KOPT-K1 (cell line): Measurements from ENCODE around the gene ASB13.

Source experiments
- H3K27ac ChIP-seq: fragments of 200-600 bp; sonication (generic); 2 replicates; pipeline ENCODE4 v1.5.1; 2016; ENCODE audit warnings: antibody characterized with exemption, mild to moderate bottlenecking, low read depth, low read length; ENCODE audit not compliant: poor library complexity, severe bottlenecking
- H3K36me3 ChIP-seq: fragments of 200-600 bp; sonication (generic); 2 replicates; pipeline ENCODE4 v1.5.1; 2017; ENCODE audit warnings: antibody characterized with exemption, mild to moderate bottlenecking, low read length, moderate library complexity; ENCODE audit not compliant: insufficient read depth
- H3K9me3 ChIP-seq: fragments of 200-600 bp; sonication (generic); 2 replicates; pipeline ENCODE4 v1.5.1; 2017; ENCODE audit warnings: antibody characterized with exemption, low read length, mild to moderate bottlenecking; ENCODE audit not compliant: insufficient read depth, poor library complexity, severe bottlenecking

Gene ASB13, protein sequence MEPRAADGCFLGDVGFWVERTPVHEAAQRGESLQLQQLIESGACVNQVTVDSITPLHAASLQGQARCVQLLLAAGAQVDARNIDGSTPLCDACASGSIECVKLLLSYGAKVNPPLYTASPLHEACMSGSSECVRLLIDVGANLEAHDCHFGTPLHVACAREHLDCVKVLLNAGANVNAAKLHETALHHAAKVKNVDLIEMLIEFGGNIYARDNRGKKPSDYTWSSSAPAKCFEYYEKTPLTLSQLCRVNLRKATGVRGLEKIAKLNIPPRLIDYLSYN

DNA sequence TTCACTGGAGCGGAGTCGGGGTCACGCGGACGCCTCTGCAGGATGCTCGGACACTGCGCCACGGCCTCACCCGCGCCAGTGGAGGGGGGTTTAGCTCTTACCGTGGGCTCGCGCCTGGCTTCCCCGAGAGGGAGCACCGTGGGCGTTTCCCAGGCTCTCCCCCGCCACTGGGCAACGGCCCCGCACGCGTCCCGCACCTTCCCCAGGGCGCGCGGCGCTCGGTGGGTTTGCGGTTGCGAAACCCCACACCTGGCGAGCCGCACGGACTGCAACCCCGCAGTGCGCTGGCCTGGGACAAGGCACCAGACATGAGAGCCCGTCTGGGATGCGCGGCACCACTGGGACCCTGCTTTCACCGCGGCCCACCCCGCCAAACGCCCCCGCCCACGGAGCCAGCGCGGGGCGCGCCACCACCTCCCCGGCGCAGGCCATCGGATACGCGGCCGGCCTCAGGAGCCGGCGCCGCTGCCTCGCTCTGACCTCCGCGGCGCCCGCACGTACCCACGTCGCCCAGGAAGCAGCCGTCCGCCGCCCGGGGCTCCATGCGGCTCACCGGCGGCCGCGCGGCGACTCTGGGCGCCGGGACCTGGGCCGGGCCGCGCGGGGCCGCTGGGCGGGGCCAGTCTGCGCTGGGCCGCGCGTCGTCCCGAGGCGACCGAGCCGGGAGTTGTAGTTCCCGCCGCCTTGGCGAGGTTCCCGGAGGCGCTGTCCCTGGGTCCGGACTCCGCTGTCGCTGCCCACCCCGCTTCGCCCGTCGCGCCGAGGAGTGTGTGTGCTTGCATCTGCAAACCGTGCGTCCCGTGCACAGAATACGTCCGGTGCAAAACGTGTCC, at the start of gene ASB13:
Gene ASB13, minus strand, starts transcription at position 588 of the 833 bp plus-strand sequence. Its CDS starts 44 bp downstream, at position 544.
- peak within 1 kb of the TSS; percentile 51 for H3K27ac ChIP-seq
- no peaks in the 10 kb centered on the region for H3K36me3 ChIP-seq
- H3K9me3 ChIP-seq: no peaks in the 10 kb centered on the region

DNA sequence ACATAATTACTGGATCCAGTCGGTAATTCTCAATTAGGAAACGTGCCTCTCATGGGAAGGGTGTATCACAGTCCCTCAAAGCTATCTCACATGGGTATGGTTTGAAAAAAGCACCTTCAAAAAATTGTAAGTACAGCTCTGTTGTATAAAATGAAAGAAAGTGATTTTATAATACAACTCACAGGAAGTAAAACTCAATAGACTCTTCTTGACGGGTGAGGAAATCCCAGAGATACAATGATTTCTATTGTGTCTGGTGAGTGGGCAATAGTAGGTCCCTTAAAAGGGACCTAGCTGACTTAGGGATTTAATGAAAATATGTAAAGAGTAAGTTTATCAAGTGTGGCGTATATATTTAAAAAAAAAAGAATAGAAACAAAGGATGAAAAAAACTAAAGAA, 45.2 kb upstream of the ASB13 start:
- Histone ChIP-seq H3K9me3 (no peaks in the 10 kb centered on the region), H3K27ac (peak overlapping the region; percentile 11), H3K36me3 (no peaks in the 10 kb centered on the region; the same call in none of the 2 replicates)

DNA sequence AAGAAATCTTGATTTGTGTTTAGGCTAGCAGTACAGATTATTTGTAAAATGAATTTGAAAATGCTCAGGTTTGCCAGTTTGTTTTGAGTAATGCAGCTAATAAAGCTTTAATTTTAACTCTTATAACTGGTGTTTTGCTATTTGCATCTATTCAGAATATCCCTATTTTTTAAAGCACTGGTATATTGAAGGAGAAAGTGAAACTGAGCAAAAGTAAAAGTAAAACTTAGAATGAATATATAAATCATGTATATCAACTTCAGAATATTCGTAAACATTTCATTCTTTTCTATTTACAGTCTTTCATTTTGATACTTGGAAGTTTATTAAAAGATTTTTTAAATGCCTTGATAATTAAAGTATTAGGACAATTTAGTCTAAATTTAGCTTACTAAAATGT, 44.5 kb upstream of the ASB13 start:
- Histone ChIP-seq H3K9me3 (no peaks in the 10 kb centered on the region), H3K36me3 (no peaks in the 10 kb centered on the region; the same call in none of the 2 replicates), H3K27ac (peak overlapping the region; percentile 11)

DNA sequence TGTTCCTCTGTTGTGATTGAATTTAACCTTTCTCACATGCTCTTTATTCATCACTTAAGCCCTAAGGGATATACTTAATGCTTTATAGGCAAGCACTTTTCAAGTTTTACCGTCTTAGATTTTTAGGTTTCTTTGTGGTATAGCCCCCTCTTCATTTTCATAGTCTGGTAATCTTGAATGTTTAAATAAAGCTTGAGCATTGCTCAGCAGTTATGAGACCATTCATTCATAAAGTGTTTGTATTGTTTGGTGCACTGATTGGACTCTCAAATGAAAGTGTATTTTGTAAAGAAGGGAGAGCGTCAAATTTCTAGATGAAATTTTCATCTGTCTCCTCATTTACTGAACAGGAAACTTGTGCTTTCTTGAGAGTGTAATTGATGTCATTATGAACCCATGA, 43.5 kb upstream of the ASB13 start:
- H3K36me3 ChIP-seq: no peaks in the 10 kb centered on the region; the same call in 1 of the 2 replicates
- H3K27ac ChIP-seq: no peak overlapping the region
- H3K9me3 ChIP-seq: no peaks in the 10 kb centered on the region

DNA sequence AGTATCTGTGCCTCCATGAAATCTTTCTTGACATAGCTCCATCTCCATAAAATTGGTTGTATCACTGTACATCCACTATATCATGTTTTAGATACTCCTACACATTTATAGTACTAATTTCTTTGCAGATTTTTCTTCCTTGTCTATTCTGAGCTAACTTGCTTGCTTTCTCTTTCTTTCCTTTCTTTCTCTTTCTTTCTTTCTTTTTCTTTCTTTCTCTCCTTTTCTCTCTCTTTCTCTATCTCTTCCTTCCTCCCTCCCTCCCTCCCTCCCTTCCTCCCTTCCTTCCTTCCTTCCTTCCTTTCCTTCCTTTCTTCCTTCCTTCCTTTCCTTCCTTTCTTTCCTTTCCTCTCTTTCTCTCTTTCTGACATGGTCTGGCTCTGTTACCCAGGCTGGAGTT, 42.0 kb upstream of the ASB13 start:
- H3K9me3 ChIP-seq: no peaks in the 10 kb centered on the region
- H3K27ac ChIP-seq: no peak overlapping the region
- no peaks in the 10 kb centered on the region; the same call in 1 of the 2 replicates for H3K36me3 ChIP-seq

DNA sequence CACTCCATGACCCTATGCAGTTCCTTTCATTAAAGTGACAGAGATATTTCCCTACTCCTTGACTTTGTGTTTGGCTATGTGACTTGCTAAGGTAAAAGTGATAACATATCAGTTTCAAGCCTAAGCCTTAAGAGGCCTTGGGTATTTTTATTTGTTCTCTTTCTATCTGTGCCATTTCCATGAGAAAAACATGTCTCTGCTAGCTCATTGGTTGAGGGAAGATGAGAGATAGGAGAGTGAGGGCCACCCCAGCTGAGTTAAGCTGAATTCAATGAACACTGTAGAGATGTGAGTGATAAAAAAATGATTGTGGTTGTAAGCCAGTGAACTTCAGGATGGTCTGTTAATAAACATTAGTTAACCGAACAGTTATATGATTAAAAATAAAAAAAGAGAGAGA, 31.7 kb upstream of the ASB13 start:
- Histone ChIP-seq H3K36me3 (no peaks in the 10 kb centered on the region), H3K27ac (no peak overlapping the region), H3K9me3 (no peaks in the 10 kb centered on the region)

DNA sequence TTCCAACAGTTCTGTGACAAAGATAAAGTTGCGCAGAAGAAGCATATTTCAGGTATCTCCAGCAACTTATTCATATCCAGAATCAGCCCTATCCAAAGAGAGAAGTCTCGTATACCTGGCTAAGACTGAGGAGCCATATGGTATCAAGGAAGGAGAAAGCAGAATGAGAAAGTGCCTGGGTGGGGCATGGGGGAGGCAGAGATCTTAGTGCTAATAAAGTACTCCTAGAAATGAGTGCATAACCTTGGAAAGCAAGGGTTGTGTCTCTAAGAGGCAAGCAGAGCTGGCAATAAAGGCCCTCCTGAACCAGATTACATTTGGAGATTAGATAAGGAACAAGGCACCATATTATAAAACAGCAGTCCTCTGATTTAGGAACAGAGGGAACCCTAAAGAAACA, 30.9 kb upstream of the ASB13 start:
- H3K27ac ChIP-seq: no peak overlapping the region
- no peaks in the 10 kb centered on the region for H3K36me3 ChIP-seq
- no peaks in the 10 kb centered on the region for H3K9me3 ChIP-seq

DNA sequence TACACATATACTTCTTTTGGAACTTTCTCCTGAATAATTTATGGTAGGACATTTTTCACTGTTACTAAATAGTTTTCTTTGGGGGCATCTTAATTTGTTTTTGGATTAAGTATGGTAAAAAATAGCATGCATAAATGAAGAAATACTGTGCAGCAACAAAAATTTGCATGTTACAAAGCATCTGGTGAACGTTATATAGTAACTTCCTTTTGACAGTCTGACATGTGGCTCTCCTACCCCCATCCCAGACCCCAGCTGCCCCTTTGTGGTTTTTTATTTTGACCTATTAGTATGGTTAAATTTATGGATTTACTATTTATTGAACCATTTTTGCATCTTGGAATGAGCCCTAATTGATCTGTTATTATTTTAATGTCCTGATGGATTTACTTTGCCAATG, 28.2 kb upstream of the ASB13 start:
- no peaks in the 10 kb centered on the region for H3K9me3 ChIP-seq
- H3K36me3 ChIP-seq: 0 out of 2 replicates have a peak, but pooled peaks cover 6% of the 10 kb centered on the region
- no peak overlapping the region for H3K27ac ChIP-seq

DNA sequence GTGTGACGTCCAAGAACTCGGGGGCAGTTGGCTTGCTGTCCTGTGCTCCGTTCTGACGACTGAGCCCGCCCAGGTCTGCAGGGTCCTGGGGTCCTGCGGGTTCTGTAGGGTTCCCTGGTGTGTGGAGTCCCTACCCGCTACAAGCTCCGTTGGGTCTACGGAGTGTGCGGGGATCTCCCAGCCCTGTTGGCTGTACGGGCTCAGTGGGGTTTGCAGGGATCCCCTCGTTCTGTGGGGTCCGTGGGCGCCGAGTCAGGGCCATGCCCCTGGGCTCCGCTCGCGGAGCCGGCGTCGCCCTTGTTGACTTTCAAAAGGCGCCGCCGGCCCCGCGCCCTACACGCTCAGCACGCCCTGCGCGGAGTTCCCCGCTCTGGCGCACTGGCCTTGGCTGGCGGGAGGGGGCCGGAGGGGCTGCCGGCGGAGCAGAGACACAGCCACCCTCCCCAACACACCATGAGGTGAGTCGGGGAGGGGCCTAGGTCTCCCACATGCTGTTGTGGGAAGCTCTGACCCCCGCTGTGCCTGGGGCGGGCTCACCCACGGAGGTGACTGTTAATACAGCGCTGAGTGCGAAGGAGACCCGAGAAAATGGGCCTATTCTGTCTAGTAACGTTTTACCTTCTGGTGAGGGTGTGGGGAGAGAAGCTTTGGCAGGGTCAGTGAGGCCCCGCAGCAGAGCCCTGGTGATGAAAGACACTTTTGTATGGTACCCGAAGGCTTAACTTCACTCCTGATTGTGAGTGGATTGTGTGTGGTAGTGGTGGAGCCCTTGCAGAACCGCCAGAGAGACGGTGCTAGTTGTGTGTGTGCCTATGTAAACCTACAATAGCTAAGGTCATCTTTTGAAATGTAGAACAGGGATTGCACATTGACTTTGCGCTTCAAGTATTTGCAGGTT, 26.3 kb upstream of the ASB13 start:
- no peaks in the 10 kb centered on the region for H3K9me3 ChIP-seq
- H3K36me3 ChIP-seq: peaks cover 17% of the 10 kb centered on the region; the same call in 1 of the 2 replicates
- H3K27ac ChIP-seq: no peak overlapping the region

DNA sequence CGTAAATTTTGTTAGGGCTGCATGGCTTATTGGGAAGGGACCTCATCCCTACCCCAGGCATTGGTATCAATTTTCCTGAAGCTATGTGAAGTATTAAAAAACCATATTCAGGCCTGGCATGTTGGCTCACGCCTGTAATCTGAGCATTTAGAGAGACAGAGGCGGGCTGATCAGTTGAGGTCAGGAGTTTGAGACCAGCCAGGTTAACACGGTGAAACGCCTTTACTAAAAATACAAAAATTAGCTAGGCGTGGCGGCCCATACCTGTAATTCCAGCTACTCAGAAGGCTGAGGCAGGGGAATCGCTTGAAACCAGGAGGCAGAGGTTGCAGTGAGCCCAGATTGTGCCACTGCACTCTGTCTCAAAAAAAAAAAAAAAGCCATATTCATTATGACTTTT, 25.4 kb upstream of the ASB13 start:
- Histone ChIP-seq H3K36me3 (peaks cover 17% of the 10 kb centered on the region; the same call in 1 of the 2 replicates), H3K27ac (no peak overlapping the region), H3K9me3 (no peaks in the 10 kb centered on the region)

DNA sequence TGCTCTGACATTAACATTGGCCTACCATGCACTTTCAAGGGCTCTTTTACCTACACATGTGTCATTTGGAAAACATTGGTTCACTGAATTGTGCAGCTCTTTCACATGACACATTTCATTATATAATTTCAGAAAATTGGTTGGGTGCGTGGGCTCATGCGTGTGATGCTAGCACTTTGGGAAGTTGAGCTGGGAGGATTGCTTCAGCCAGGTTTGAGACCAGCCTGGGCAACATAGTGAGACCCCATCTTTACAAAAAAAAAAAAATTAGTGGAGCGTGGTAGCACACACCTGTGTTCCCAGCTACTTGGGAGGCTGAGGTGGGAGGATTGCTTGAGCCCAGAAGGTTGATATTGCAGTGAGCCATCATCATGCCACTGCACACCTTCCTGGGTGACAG, 22.2 kb upstream of the ASB13 start:
- no peak overlapping the region for H3K27ac ChIP-seq
- peaks cover 17% of the 10 kb centered on the region; the same call in 1 of the 2 replicates for H3K36me3 ChIP-seq

DNA sequence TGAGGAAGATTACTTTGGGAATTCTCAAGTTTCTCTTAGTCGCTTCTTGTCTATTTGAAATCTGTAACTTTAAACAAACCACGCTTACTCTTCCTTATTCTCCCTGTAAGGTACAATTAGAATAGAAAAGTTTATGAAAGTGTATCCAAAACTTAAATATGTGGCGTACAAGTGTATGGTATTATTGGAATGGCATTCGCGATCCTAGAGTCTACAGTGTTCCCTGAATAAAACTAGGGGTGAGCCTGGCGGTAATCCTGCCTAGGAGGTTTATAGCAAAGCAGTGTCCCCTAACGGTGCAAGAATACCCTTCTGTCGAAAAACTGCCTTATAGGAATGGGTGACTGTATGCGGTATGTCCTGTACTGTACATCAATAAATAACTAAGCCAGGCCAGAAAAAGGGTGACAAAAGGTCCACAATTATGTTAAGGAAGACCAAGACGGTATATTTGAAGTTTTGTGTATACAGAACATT, 19.4 kb upstream of the ASB13 start:
- Histone ChIP-seq H3K27ac (peak overlapping the region; percentile 88), H3K9me3 (no peaks in the 10 kb centered on the region), H3K36me3 (peaks cover 17% of the 10 kb centered on the region; the same call in 1 of the 2 replicates)

More for the DNA sequence above, 22.2 kb upstream of the ASB13 start:
- H3K9me3 ChIP-seq: no peaks in the 10 kb centered on the region

DNA sequence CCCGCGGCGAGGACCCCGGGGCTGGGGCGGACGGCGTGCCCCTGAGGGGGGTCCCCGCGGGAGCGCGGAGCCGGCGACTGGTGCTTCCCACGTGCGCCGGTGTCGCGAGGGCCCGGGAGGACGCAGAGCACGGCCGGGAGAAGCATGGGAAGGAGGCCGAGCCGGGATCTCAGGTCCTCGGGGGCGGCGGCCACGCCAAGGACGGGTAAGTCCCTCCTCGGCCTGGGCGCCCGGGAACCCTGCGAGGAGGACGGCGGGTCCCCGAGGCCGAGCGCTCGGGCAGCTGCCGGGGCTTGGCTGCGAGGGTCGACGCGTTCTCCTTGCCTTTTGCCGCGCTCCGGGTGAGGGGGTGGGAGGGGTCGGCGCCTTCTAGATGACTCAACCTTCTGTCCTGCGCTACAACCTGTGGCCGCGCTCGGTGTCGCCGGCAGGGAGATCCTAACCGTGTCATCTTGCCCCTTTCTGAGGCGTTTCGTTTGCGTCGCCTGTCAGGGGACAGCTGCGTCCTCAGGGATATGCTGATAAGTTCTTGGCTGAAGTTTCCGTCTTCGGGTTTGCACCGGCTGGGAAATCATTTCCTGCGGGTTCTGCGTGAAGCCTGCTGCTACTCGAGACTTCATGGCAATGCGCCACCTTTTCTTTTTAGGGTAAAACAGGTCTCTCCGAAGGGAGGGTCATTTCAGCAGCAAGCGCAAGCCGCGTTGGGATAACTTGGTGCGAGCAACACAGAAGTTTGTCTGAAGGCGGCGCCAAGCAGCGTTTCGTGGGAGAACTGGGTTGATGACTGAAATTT, 18.8 kb upstream of the ASB13 start:
- Histone ChIP-seq H3K9me3 (no peaks in the 10 kb centered on the region), H3K27ac (peak overlapping the region; percentile 88), H3K36me3 (peaks cover 12% of the 10 kb centered on the region; the same call in 1 of the 2 replicates)
